Measurements from ENCODE around the gene HUS1. TPM values are rescaled to one million over a fixed set of nuclear protein-coding genes. Genes with fewer than 3 reads are reported as not detected.
"Not testable (repeated sequence)": the region's sequence is repeated elsewhere in the genome, so short reads cannot be mapped to it uniquely, and the experiment has no call there.

HUS1 gene
- total and polyA plus RNA-seq, 3 donors from 2014 or later, result 18.4 to 40.3 (median 39.4) TPM

GRCh38 chr7:47988496-47989386, 9.3 kb upstream of the HUS1 start:
- intact Hi-C loops (cut with DNase I; ENCODE audit: low total_unique reads), result no loop called here
- no peaks in the 10 kb centered on the region for H3K27me3 ChIP-seq
- no peaks in the 10 kb centered on the region for H3K4me1 ChIP-seq
- TF ChIP-seq, protein P1, sequence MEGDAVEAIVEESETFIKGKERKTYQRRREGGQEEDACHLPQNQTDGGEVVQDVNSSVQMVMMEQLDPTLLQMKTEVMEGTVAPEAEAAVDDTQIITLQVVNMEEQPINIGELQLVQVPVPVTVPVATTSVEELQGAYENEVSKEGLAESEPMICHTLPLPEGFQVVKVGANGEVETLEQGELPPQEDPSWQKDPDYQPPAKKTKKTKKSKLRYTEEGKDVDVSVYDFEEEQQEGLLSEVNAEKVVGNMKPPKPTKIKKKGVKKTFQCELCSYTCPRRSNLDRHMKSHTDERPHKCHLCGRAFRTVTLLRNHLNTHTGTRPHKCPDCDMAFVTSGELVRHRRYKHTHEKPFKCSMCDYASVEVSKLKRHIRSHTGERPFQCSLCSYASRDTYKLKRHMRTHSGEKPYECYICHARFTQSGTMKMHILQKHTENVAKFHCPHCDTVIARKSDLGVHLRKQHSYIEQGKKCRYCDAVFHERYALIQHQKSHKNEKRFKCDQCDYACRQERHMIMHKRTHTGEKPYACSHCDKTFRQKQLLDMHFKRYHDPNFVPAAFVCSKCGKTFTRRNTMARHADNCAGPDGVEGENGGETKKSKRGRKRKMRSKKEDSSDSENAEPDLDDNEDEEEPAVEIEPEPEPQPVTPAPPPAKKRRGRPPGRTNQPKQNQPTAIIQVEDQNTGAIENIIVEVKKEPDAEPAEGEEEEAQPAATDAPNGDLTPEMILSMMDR (IDR thresholded peaks at IDR 0.05), result peak in 2 of 3 experiments; percentile 8 to 23
- no peak for TF ChIP-seq POLR2A (IDR thresholded peaks at IDR 0.05)
- H3K36me3 ChIP-seq (ENCODE audit: low read depth, missing control alignments), result no peaks in the 10 kb centered on the region
- H3K27ac ChIP-seq, result no peak overlapping the region
- H3K9me3 ChIP-seq, result no peaks in the 10 kb centered on the region
- H3K4me3 ChIP-seq, result no peak overlapping the region
- DNase-seq, result no peak
- 87 to 88% methylated on average over 8 of the region's 8 CpGs for WGBS, 2 donors

GRCh38 chr7:47982610-47983009, 3.2 kb upstream of the HUS1 start:
- H3K9me3 ChIP-seq, result no peaks in the 10 kb centered on the region
- H3K36me3 ChIP-seq (ENCODE audit: low read depth, missing control alignments), result no peaks in the 10 kb centered on the region
- WGBS, 2 donors, result 51 to 58% methylated on average over 2 of the region's 2 CpGs
- peaks cover 10% of the 10 kb centered on the region for H3K4me1 ChIP-seq
- DNase-seq, result no peak
- H3K4me3 ChIP-seq, result no peak overlapping the region
- intact Hi-C loops (cut with DNase I; ENCODE audit: low total_unique reads), result no loop called here
- TF ChIP-seq, protein P1 (IDR thresholded peaks at IDR 0.05), result no peak
- no peak for TF ChIP-seq POLR2A (IDR thresholded peaks at IDR 0.05)
- no peaks in the 10 kb centered on the region for H3K27me3 ChIP-seq
- no peak overlapping the region for H3K27ac ChIP-seq

- H3K27ac ChIP-seq; H3K36me3 ChIP-seq (ENCODE audit: low read depth, missing control alignments); DNase-seq; H3K9me3 ChIP-seq; intact Hi-C loops (cut with DNase I; ENCODE audit: low total_unique reads); H3K4me3 ChIP-seq; H3K27me3 ChIP-seq: not testable (repeated sequence)
- WGBS, 2 donors, result 69 to 81% methylated on average over 5 of the region's 5 CpGs
- H3K4me1 ChIP-seq, result peaks cover 10% of the 10 kb centered on the region
These were observed 1.2 kb upstream of the HUS1 start for GRCh38 chr7:47980648-47981047.

DNA sequence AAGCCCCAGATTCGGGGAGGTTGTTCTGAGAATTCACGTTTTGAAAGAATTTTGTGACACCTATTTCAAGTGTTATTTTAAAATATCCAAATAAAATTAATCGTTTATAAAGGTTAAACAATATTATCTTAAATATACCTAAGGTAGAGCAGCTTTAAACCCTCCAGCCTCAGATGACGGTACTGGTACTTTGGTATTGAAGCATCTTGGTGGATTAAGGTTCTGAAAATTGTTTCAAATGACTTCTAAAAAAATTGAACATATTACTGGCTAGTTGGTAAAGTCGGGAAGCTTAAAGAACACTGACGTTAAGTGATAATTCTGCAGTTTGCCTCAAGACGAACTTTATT, 392 bp upstream of the HUS1 start:
- TF ChIP-seq, protein P1 (IDR thresholded peaks at IDR 0.05), result no peak
- no peak for TF ChIP-seq POLR2A (IDR thresholded peaks at IDR 0.05)
- no peak for DNase-seq
- intact Hi-C loops (cut with DNase I; ENCODE audit: low total_unique reads), result no loop called here

GRCh38 chr7:47978790-47979144, 648 bp downstream of the HUS1 start:
- Histone ChIP-seq H3K27ac (peak overlapping the region; percentile 75 to 85), H3K4me3 (peak overlapping the region; percentile 78 to 88), H3K36me3 (ENCODE audit: low read depth, missing control alignments) (peaks cover 4% of the 10 kb centered on the region), H3K9me3 (no peaks in the 10 kb centered on the region), H3K27me3 (no peaks in the 10 kb centered on the region), H3K4me1 (peaks cover 10% of the 10 kb centered on the region)
- intact Hi-C loops (cut with DNase I; ENCODE audit: low total_unique reads), result no loop called here
- WGBS, 2 donors, result 2% methylated on average over 4 of the region's 4 CpGs
- TF ChIP-seq, protein P1 (IDR thresholded peaks at IDR 0.05), result no peak
- no peak for DNase-seq

More for the DNA sequence above, 392 bp upstream of the HUS1 start:
- Histone ChIP-seq H3K27ac (peak overlapping the region; percentile 75 to 85), H3K36me3 (ENCODE audit: low read depth, missing control alignments) (peaks cover 4% of the 10 kb centered on the region), H3K27me3 (no peaks in the 10 kb centered on the region), H3K9me3 (no peaks in the 10 kb centered on the region), H3K4me1 (peaks cover 10% of the 10 kb centered on the region), H3K4me3 (peak overlapping the region; percentile 78 to 88)
- WGBS, 2 donors, result 4 to 8% methylated on average over 7 of the region's 7 CpGs

Measured in testis (tissue), 3 donors.